ENCODE data around the gene WFIKKN1. TPM values are rescaled to one million over a fixed set of nuclear protein-coding genes. Genes with fewer than 3 reads are reported as not detected.

Gene WFIKKN1
- total RNA-seq, 1 donor from 2014 or later = 1.5 TPM

- peak; percentile 84 for ATAC-seq
- intact Hi-C loops (cut with DNase I) = no loop called here
- H3K27me3 ChIP-seq = no peaks in the 10 kb centered on the region
- H3K4me1 ChIP-seq = peaks cover 30% of the 10 kb centered on the region
- H3K27ac ChIP-seq = peak within 1 kb of the TSS; percentile 89
- peak within 1 kb of the TSS; percentile 70 for H3K4me3 ChIP-seq
- DNase-seq = peak; percentile 94
- no peak for TF ChIP-seq CTCF (IDR thresholded peaks at IDR 0.05)
- peaks cover 17% of the 10 kb centered on the region for H3K36me3 ChIP-seq
- no peaks in the 10 kb centered on the region for H3K9me3 ChIP-seq
Observed at GRCh38 chr16:679814-680624, 49.2 kb downstream of the WFIKKN1 start, which contains the start of gene STUB1. Gene STUB1, plus strand, starts transcription at chr16:680410. Its CDS starts 116 bp downstream, at chr16:680526.

GRCh38 chr16:680625-680945 lies 49.8 kb downstream of the WFIKKN1 start:
- DNase-seq (no peak), ATAC-seq (no peak)
- Histone ChIP-seq H3K27me3 (no peaks in the 10 kb centered on the region), H3K9me3 (no peaks in the 10 kb centered on the region), H3K4me3 (peak overlapping the region; percentile 70), H3K36me3 (peaks cover 17% of the 10 kb centered on the region), H3K4me1 (peaks cover 32% of the 10 kb centered on the region), H3K27ac (peak overlapping the region; percentile 89)
- intact Hi-C loops (cut with DNase I) = no loop called here
- TF ChIP-seq CTCF (IDR thresholded peaks at IDR 0.05) = no peak

- DNase-seq = no peak
Observed at GRCh38 chr16:680967-681745, 50.4 kb downstream of the WFIKKN1 start.

GRCh38 chr16:681746-682427 lies 51.1 kb downstream of the WFIKKN1 start:
- H3K27ac ChIP-seq = no peak overlapping the region
- ATAC-seq (no peak), DNase-seq (no peak)
- no peak for TF ChIP-seq CTCF (IDR thresholded peaks at IDR 0.05)
- no peaks in the 10 kb centered on the region for H3K9me3 ChIP-seq
- H3K4me1 ChIP-seq = peaks cover 37% of the 10 kb centered on the region
- H3K27me3 ChIP-seq = no peaks in the 10 kb centered on the region
- H3K36me3 ChIP-seq = peaks cover 17% of the 10 kb centered on the region
- intact Hi-C loops (cut with DNase I) = no loop called here
- H3K4me3 ChIP-seq = peak overlapping the region; percentile 70

More at GRCh38 chr16:680967-681745, 50.4 kb downstream of the WFIKKN1 start:
- Histone ChIP-seq H3K27me3 (no peaks in the 10 kb centered on the region), H3K36me3 (peaks cover 17% of the 10 kb centered on the region), H3K4me3 (peak overlapping the region; percentile 70), H3K27ac (peak overlapping the region; percentile 89), H3K4me1 (peaks cover 37% of the 10 kb centered on the region), H3K9me3 (no peaks in the 10 kb centered on the region)
- no peak for ATAC-seq
- TF ChIP-seq CTCF (IDR thresholded peaks at IDR 0.05) = peak; percentile 11
- intact Hi-C loops (cut with DNase I) = no loop called here

GRCh38 chr16:682493-683395 lies 52.0 kb downstream of the WFIKKN1 start:
- Histone ChIP-seq H3K27me3 (no peaks in the 10 kb centered on the region), H3K4me3 (peak overlapping the region; percentile 75), H3K4me1 (peaks cover 37% of the 10 kb centered on the region), H3K36me3 (peaks cover 17% of the 10 kb centered on the region), H3K9me3 (no peaks in the 10 kb centered on the region), H3K27ac (no peak overlapping the region)
- TF ChIP-seq CTCF (IDR thresholded peaks at IDR 0.05) = no peak
- no peak for DNase-seq
- ATAC-seq = no peak
- intact Hi-C loops (cut with DNase I) = no loop called here
